ENCODE measurements around the gene ANGPTL7.
"Not testable (repeated sequence)": the region's sequence is repeated elsewhere in the genome, so short reads cannot be mapped to it uniquely, and the experiment has no call there.

ANGPTL7 gene

GRCh38 chr1:11156441-11156840 lies 32.7 kb upstream of the ANGPTL7 start:
- TF ChIP-seq CTCF (IDR thresholded peaks at IDR 0.05; ENCODE audit: control insufficient read depth, insufficient read depth, low read depth, low read length, missing control alignments): no peak
- no peak for DNase-seq (ENCODE audit: low read depth)
- H3K4me3 ChIP-seq (ENCODE audit: control insufficient read depth, low read depth, low read length): no peak overlapping the region

GRCh38 chr1:11156963-11157362 lies 32.2 kb upstream of the ANGPTL7 start:
- no peak overlapping the region for H3K4me3 ChIP-seq (ENCODE audit: control insufficient read depth, low read depth, low read length)
- TF ChIP-seq CTCF (IDR thresholded peaks at IDR 0.05; ENCODE audit: control insufficient read depth, insufficient read depth, low read depth, low read length, missing control alignments): no peak
- no peak for DNase-seq (ENCODE audit: low read depth)

- no peak for TF ChIP-seq CTCF (IDR thresholded peaks at IDR 0.05; ENCODE audit: control insufficient read depth, insufficient read depth, low read depth, low read length, missing control alignments)
- H3K4me3 ChIP-seq (ENCODE audit: control insufficient read depth, low read depth, low read length): no peak overlapping the region
- no peak for DNase-seq (ENCODE audit: low read depth)
Observed at GRCh38 chr1:11157394-11157793, 31.8 kb upstream of the ANGPTL7 start.

- TF ChIP-seq CTCF (IDR thresholded peaks at IDR 0.05; ENCODE audit: control insufficient read depth, insufficient read depth, low read depth, low read length, missing control alignments): no peak
- DNase-seq (ENCODE audit: low read depth): no peak
- no peak overlapping the region for H3K4me3 ChIP-seq (ENCODE audit: control insufficient read depth, low read depth, low read length)
Observed at GRCh38 chr1:11157867-11158266, 31.3 kb upstream of the ANGPTL7 start.

- TF ChIP-seq CTCF (IDR thresholded peaks at IDR 0.05; ENCODE audit: control insufficient read depth, insufficient read depth, low read depth, low read length, missing control alignments): peak; percentile 8
- H3K4me3 ChIP-seq (ENCODE audit: control insufficient read depth, low read depth, low read length): no peak overlapping the region
- DNase-seq (ENCODE audit: low read depth): no peak
Observed at GRCh38 chr1:11158291-11158690, 30.9 kb upstream of the ANGPTL7 start.

GRCh38 chr1:11158720-11159321 lies 30.3 kb upstream of the ANGPTL7 start:
- no peak overlapping the region for H3K4me3 ChIP-seq (ENCODE audit: control insufficient read depth, low read depth, low read length)
- peak; percentile 93 for DNase-seq (ENCODE audit: low read depth)
- no peak for TF ChIP-seq CTCF (IDR thresholded peaks at IDR 0.05; ENCODE audit: control insufficient read depth, insufficient read depth, low read depth, low read length, missing control alignments)

GRCh38 chr1:11162752-11163151 lies 26.4 kb upstream of the ANGPTL7 start:
- DNase-seq (ENCODE audit: low read depth); H3K4me3 ChIP-seq (ENCODE audit: control insufficient read depth, low read depth, low read length): not testable (repeated sequence)

- not testable (repeated sequence) for DNase-seq (ENCODE audit: low read depth)
Observed at GRCh38 chr1:11166744-11167143, 22.4 kb upstream of the ANGPTL7 start.

More at GRCh38 chr1:11166744-11167143, 22.4 kb upstream of the ANGPTL7 start:
- not testable (repeated sequence) for H3K4me3 ChIP-seq (ENCODE audit: control insufficient read depth, low read depth, low read length)
